Activated T-helper 2 cell treated with anti-CD3 and anti-CD28 coated beads, Interferon-gamma antibody, Interleukin-2, Interleukin-4, amounts not matched to agents 10 μg/mL and 5 μg/mL and 100 μg/mL, durations not matched to agents 14 hours and 24 hours and 36 hours (primary cell): Measurements from ENCODE around the gene AK6. TPM values are rescaled to one million over a fixed set of nuclear protein-coding genes. Genes with fewer than 3 reads are reported as not detected.
"Not testable (repeated sequence)": the region's sequence is repeated elsewhere in the genome, so short reads cannot be mapped to it uniquely, and the experiment has no call there.

ENCODE experiments used
- DNase-seq: peaks from one replicate; pipeline ENCODE4 v3.0.0; 2021; ENCODE audit warnings: low spot score
- H3K27ac Mint-ChIP-seq: one replicate; pipeline ENCODE4 v1.8.0; 2021; ENCODE audit warnings: mixed read lengths
- H3K27me3 Mint-ChIP-seq: one replicate; pipeline ENCODE4 v1.8.0; 2021; ENCODE audit warnings: low read depth, mixed read lengths
- H3K36me3 Mint-ChIP-seq: one replicate; pipeline ENCODE4 v1.8.0; 2021; ENCODE audit warnings: low read depth, mixed read lengths
- H3K4me1 Mint-ChIP-seq: one replicate; pipeline ENCODE4 v1.8.0; 2021; ENCODE audit warnings: low read depth, mixed read lengths
- H3K4me3 Mint-ChIP-seq: one replicate; pipeline ENCODE4 v1.8.0; 2021; ENCODE audit warnings: low read depth, mild to moderate bottlenecking, moderate library complexity, mixed read lengths
- H3K9me3 Mint-ChIP-seq: one replicate; pipeline ENCODE4 v1.8.0; 2021; ENCODE audit warnings: mixed read lengths
- intact Hi-C: fragments of 100-400 bp; cut with micrococcal nuclease; formaldehyde crosslinking; loops from one replicate; pipeline ENCODE4 v1.15.1; 2023
- total RNA-seq: library from RNA; stranded (reverse); gene quantifications from 2 replicates; pipeline ENCODE4 v1.2.3, GENCODE V29; 2022

The AK6 gene
- total RNA-seq, 1 donor from 2014 or later = 59.8 TPM

DNA sequence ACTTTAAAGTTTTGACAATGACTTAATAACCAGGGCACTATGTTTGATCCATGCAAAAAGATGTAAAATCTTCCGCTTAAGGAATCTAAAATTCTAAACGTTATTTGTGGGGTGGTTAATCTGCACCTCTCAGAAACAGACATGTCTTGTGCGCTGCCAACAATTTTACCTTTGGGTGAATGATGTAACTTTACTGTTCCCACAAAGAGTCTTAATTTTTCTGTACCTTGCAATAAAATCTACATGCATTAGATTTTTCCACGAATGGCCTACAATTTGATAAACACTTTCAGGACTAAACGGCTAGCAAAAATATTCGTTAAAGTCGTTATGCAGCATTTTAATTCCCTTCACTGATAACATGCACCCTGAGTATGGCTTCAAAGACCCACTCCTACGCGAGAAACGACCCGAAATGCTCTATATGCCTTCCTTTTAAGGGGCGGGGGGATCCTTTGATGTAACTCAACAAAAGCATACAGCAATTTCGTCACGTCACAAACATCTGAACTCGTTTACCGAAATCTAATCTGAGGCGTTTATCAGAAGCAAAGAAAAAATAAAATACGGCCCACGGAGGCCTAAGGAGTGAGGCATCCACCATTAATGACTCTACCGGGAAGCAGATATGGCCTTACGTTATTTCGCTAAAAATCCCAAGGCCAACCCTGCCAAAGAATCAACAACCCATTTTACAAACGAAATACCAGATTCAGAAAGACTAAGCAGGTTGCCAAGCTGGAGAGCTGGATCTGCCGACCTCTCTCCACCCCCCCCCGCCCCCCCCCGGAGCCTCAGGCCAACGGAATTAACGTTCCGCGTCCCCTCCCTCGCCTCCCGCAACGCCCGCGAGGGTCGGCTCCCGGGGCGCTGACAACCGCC lies 621 bp downstream of the AK6 start:
- Mint-ChIP-seq H3K27ac (peak overlapping the region; percentile 97), H3K4me1 (peaks cover 31% of the 10 kb centered on the region), H3K9me3 (no peaks in the 10 kb centered on the region), H3K27me3 (no peaks in the 10 kb centered on the region), H3K36me3 (peaks cover 38% of the 10 kb centered on the region), H3K4me3 (peak overlapping the region; percentile 96)
- peak; percentile 18 for DNase-seq
- intact Hi-C loops = loop anchor here (1.0 to 2.0 kb wide), 4 partner anchors 36 to 202 kb away; partner anchors contain the start of genes CCDC125, CCNB1 and CDK7

DNA sequence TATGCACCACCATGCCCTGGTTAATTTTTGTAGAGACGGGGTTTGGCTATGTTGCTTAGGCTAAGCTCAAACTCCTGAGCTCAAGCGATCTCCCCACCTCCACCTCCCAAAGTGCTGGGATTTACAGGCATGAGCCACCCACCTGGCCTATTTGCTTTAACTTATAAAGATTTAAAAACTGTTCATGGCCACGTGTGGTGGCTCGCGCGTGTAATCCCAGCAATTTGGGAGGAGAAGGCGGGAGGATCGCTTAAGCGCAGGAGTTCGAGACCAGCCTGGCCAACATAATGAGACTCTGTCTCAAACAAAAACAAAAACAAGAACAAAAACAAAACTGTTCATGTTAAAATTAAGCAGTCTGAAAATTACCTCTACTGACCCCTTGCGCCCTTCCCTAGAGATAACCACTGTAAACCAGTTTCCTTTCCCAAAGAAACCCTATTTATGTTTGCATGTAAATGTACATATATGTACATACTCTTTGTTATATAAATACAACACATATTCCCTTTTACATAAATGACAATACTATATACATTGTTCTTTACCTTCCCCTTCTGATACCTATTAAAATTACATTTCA lies 1.5 kb downstream of the AK6 start:
- Mint-ChIP-seq H3K4me1 (peaks cover 31% of the 10 kb centered on the region), H3K36me3 (peaks cover 45% of the 10 kb centered on the region), H3K27me3 (no peaks in the 10 kb centered on the region), H3K27ac (peak overlapping the region; percentile 97), H3K4me3 (peak overlapping the region; percentile 96), H3K9me3 (no peaks in the 10 kb centered on the region)
- intact Hi-C loops = loop anchor here (2.0 kb wide), 1 partner anchor 201 kb away; the partner anchor contains the start of gene CCNB1
- no peak for DNase-seq

DNA sequence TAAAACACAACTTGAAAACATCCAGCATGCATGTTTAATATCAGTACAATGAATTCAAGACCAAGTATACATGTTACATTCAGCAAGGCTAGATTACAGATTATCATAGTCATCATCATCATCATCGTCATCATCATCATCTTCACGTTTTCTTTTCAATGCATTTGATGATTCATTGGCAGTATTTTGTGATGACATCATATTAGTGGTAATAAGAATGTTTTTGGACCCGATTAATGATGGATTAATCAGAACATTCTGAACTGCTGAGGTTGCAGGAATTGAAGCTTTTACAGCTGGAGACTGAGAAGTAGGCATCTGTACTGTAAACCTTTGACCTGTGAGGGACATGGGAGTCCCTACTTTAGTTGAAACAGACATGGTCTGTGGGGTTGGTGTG lies 4.5 kb downstream of the AK6 start:
- H3K27ac Mint-ChIP-seq = no peak overlapping the region
- H3K9me3 Mint-ChIP-seq = no peaks in the 10 kb centered on the region
- no peaks in the 10 kb centered on the region for H3K27me3 Mint-ChIP-seq
- H3K36me3 Mint-ChIP-seq = peaks cover 62% of the 10 kb centered on the region
- intact Hi-C loops = no loop called here
- DNase-seq = no peak
- H3K4me3 Mint-ChIP-seq = no peak overlapping the region
- peaks cover 23% of the 10 kb centered on the region for H3K4me1 Mint-ChIP-seq

DNA sequence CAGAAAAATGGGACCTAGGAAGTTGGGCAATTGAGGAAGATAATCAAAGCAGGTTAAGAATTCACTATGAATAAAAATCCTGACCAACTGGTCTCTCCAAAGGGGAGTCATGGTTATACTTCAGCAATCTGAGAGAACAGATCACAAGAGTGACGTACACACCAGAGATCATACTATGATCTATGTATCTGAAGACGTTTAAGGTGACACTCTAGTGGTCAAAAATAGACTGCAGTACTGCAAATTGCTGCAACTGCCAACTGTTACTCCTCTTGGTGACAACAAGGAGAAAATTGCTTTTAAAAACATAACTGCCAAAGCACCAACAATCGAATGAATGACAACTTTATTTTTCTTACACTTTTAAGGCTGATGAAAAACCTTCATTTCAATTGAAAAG lies 4.9 kb downstream of the AK6 start:
- no peaks in the 10 kb centered on the region for H3K27me3 Mint-ChIP-seq
- H3K4me1 Mint-ChIP-seq = peaks cover 23% of the 10 kb centered on the region
- H3K27ac Mint-ChIP-seq = no peak overlapping the region
- peaks cover 66% of the 10 kb centered on the region for H3K36me3 Mint-ChIP-seq
- H3K9me3 Mint-ChIP-seq = no peaks in the 10 kb centered on the region
- intact Hi-C loops = no loop called here
- no peak for DNase-seq
- H3K4me3 Mint-ChIP-seq = no peak overlapping the region

DNA sequence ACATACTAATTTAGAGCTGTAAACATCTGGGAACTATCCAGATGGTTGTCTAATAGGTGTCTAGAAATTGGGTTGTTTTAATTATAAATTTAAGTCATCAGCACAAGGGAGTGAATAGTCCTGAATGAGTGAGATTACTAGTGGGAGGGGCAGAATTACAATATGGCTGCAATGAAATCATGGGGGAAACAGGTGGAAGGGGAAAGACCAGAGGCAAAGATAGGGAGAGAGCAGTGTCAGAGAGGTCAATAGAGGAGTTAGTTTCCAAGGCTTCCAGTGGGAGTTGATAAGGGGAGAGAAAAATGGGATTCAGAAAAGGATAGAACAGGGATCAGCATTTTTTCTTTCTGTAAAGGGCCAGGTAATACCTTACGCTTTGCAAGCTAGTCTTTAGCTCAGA lies 8.9 kb downstream of the AK6 start:
- intact Hi-C loops = no loop called here
- H3K4me3 Mint-ChIP-seq = no peak overlapping the region
- no peaks in the 10 kb centered on the region for H3K9me3 Mint-ChIP-seq
- peaks cover 21% of the 10 kb centered on the region for H3K4me1 Mint-ChIP-seq
- peaks cover 68% of the 10 kb centered on the region for H3K36me3 Mint-ChIP-seq
- H3K27me3 Mint-ChIP-seq = no peaks in the 10 kb centered on the region
- peak overlapping the region; percentile 0 for H3K27ac Mint-ChIP-seq
- no peak for DNase-seq

DNA sequence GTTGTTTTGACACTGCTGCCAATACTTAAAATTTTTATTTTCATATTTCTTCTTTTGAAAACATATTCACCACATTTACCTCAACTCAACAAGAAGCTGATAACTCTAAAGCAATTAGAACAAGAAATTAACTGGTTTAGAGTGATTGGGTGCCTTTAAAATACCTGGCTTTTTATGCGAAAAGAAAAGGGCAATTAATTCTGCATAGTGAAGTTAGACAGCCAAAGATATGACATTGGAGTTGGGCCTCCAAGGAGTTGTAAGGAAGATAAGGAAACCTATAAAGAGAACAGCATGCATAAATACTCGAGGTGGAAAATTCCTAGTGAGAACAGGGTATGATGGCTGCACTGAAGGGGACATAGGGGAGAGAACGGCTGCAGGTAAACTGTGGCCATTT lies 9.6 kb downstream of the AK6 start:
- no peaks in the 10 kb centered on the region for H3K9me3 Mint-ChIP-seq

DNA sequence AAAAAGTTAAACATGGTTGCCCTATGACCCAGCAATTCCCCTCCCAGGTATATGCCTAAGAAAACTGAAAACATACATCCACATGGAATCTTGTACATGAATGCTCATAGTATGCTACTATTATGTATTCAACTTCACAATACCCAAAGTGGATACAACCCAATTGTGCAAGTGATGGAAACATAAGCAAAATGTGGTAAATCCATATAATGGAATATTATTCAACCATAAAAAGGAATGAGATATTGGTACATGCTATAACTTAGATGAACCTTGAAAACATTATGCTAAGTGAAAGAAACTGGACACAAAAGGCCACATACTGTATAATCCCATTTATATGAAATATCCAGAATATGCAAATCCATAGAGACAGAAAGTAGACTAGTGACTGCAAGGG lies 18.7 kb downstream of the AK6 start:
- H3K36me3 Mint-ChIP-seq = peaks cover 40% of the 10 kb centered on the region
- H3K9me3 Mint-ChIP-seq = no peaks in the 10 kb centered on the region
- H3K4me1 Mint-ChIP-seq = no peaks in the 10 kb centered on the region
- DNase-seq = no peak
- no peak overlapping the region for H3K27ac Mint-ChIP-seq
- no peak overlapping the region for H3K4me3 Mint-ChIP-seq
- intact Hi-C loops = no loop called here
- no peaks in the 10 kb centered on the region for H3K27me3 Mint-ChIP-seq

More for the DNA sequence above, 9.6 kb downstream of the AK6 start:
- H3K4me1 Mint-ChIP-seq = peaks cover 14% of the 10 kb centered on the region
- H3K27me3 Mint-ChIP-seq = no peaks in the 10 kb centered on the region
- H3K4me3 Mint-ChIP-seq = no peak overlapping the region
- DNase-seq = no peak
- peaks cover 66% of the 10 kb centered on the region for H3K36me3 Mint-ChIP-seq
- no peak overlapping the region for H3K27ac Mint-ChIP-seq
- intact Hi-C loops = no loop called here

DNA sequence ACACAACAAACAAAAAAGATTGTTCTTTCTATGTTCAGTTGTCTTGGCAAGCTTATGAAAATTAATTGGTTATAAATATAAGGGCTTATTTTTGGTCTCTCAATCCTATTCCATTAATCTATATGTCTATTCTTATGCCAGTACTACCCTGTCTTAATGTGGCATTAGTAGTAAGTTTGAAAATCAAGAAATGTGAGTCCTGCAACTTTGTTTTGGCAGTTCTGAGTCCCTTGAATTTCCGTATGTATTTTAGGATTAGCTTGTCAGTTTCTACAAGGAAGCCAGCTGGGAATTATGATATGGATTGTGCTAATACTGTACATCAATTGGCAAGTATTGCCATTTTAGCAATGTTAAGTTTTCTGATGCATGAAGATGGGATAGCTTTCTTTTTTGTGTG lies 26.2 kb downstream of the AK6 start:
- no peak overlapping the region for H3K27ac Mint-ChIP-seq

DNA sequence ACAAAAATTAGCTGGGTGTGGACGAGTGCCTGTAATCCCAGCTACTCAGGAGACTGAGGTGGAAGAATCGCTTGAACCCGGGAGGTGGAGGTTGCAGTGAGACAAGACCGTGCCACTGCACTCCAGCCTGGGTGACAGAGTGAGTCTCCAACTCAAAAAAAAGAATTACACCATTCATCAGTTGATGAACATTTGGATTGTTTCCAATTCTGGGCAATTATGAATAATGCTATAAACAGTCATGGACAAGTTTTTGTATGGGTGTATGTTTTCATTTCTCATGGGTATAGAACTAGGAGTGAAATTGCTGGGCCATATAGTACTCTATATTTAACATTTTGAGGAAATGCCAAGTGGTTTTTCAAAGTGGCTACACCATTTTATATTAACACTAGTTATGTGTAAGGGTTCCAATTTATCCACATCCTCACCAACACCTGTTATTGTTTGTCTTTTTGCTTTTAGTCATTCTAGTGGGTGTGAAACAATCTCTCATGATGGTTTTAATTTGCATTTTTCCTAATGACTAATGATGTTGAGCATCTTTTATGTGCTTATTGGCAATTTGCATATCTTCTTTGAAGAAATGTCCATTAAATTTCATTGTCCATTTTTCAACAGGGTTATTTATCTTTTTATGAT lies 27.7 kb downstream of the AK6 start:
- Mint-ChIP-seq H3K36me3 (no peaks in the 10 kb centered on the region), H3K4me1 (no peaks in the 10 kb centered on the region), H3K27ac (no peak overlapping the region), H3K27me3 (no peaks in the 10 kb centered on the region), H3K9me3 (peaks cover 3% of the 10 kb centered on the region), H3K4me3 (no peak overlapping the region)
- intact Hi-C loops = no loop called here
- no peak for DNase-seq

More for the DNA sequence above, 26.2 kb downstream of the AK6 start:
- Mint-ChIP-seq H3K4me3 (no peak overlapping the region), H3K4me1 (no peaks in the 10 kb centered on the region), H3K9me3 (peaks cover 3% of the 10 kb centered on the region), H3K27me3 (no peaks in the 10 kb centered on the region), H3K36me3 (no peaks in the 10 kb centered on the region)
- intact Hi-C loops = no loop called here
- no peak for DNase-seq

DNA sequence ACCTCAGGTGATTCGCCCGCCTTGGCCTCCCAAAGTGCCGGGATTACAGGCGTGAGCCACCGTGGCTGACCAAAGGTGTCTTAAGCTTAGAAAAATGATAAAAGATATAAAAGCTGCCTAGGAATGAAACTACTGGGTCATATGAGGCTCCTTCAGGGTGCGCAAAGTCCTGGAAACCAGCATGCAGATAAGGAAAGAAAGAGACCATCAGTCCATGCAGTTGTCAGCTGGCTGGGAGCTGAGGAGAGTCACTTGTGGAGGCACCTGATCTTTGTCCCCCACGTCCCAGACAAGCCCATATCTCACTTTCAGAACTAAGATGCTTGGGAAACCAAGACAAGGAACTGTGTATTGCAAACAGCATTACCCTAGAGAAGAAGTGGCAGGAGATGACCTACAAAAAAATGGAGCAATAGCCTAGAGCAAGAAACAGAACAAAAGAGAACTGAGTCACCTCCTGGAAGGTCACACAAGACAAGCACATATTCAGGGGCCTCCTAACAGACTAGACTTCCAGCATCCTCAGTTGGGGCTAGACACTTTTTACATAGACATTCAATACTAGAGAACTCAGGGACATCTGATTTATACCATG lies 33.9 kb downstream of the AK6 start:
- peaks cover 3% of the 10 kb centered on the region for H3K36me3 Mint-ChIP-seq
- H3K4me1 Mint-ChIP-seq = peaks cover 14% of the 10 kb centered on the region
- no peak overlapping the region for H3K4me3 Mint-ChIP-seq
- no peak for DNase-seq
- H3K27me3 Mint-ChIP-seq = no peaks in the 10 kb centered on the region
- H3K9me3 Mint-ChIP-seq = peaks cover 4% of the 10 kb centered on the region
- H3K27ac Mint-ChIP-seq = no peak overlapping the region
- intact Hi-C loops = loop anchor here (10.0 kb wide), 2 partner anchors 71 to 121 kb away; a partner anchor contains a TSS

DNA sequence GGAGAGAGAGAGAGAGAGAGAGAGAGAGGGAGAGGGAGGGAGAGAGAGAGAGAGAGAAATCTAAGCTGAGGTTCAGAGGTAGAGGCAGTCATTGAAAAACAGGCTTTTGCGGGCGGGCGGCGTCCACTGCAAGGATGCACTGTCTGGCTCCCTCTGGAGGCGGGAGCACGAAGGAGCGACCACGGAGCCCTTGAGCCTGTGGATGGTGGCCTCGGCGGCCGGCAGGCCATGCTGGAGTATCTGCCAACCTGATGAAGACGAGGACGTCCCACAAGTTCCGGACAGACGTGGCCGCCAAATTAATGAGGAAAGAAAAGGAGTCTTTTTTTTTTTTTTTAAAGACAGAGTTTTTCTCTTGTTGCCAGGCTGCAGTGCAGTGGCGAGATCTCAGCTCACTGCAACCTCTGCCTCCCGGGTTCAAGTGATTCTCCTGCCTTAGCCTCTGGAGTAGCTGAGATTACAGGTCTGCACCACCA lies 34.5 kb downstream of the AK6 start:
- Mint-ChIP-seq H3K27ac (no peak overlapping the region), H3K27me3 (no peaks in the 10 kb centered on the region), H3K9me3 (peaks cover 4% of the 10 kb centered on the region), H3K4me3 (peak overlapping the region; percentile 33), H3K36me3 (peaks cover 3% of the 10 kb centered on the region), H3K4me1 (peaks cover 14% of the 10 kb centered on the region)
- peak; percentile 71 for DNase-seq
- intact Hi-C loops = loop anchor here (1.0 to 10.0 kb wide), 5 partner anchors 70 to 292 kb away; partner anchors contain the start of gene CCNB1

DNA sequence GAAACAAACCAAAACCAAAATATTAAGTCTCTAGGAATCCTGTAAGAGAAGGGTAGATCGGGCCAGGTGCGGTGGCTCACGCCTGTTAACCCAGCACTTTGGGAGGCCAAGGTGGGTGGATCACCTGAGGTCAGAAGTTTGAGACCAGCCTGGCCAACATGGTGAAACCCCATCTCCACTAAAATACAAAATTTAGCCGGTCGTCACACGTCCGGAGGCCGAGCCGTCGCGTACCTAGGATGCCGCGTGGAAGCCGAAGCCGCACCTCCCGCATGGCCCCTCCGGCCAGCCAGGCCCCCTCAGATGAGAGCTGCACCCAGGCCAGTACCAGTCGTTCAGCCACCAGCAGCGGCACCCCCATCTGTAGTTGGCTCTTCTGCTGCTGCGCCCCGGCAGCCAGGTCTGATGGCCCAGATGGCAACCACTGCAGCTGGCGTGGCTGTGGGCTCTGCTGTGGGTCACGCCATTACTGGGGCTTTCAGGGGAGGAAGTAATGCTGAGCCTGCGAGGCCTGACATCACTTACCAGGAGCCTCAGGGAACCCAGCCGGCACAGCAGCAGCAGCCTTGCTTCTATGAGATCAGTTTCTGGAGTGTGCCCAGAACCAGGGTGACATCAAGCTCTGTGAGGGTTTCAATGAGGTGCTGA lies 35.5 kb downstream of the AK6 start:
- H3K9me3 Mint-ChIP-seq, DNase-seq, H3K4me3 Mint-ChIP-seq, H3K27ac Mint-ChIP-seq, H3K36me3 Mint-ChIP-seq, H3K27me3 Mint-ChIP-seq: not testable (repeated sequence)
- H3K4me1 Mint-ChIP-seq = peaks cover 14% of the 10 kb centered on the region
- intact Hi-C loops = loop anchor here (1.0 to 10.0 kb wide), 5 partner anchors 69 to 290 kb away; partner anchors contain the start of gene CCNB1
